Ammon's horn (tissue), 1 donor: Measurements from ENCODE around the gene ATG9A.
A peak's percentile ranks its signal among the peaks of the same experiment; 100 is the strongest.
"Not testable (repeated sequence)": the region's sequence is repeated elsewhere in the genome, so short reads cannot be mapped to it uniquely, and the experiment has no call there.

Experiments used
- DNase-seq: peaks from one replicate; pipeline ENCODE4 v3.0.0-alpha.2; 2016; ENCODE audit warnings: low spot score

ATG9A gene

DNA sequence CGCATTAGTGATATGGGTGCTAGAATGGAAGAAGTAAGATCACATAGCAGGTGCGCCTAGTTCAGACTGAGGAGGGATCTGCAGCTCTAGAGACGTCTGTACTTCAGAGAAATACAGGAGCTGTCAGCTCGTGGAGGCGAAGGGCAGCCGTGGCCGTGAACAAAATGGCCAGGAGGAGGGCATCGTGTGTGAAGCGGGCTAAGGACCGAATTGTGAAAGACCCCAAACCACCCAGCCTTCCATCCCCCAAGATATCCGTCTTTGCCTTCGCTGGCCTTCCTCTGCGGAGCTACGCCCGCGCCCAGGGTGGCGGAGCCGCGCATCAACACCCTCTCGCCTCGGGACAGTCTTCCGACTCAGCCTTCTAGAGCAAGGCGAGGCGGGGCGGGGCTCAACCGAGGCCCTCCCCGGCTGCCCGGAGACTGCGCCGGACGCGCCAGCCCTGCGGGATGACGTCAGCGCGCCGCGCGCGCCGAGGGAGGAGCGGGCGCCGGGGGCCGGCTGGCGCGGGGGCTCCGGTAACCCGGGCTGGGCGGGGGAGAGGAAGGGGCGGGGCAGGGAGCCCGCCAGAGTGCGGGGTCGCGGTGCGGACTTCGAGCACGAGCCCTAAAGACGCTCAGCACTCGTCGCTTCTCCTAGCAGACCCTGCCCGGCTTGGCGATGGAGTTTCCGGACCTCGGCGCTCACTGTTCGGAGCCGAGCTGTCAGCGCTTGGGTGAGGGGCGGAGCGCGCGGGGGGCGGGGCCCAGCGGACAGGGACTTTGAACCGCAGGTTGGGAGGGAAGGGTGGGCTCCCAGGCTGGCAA is 22.9 kb downstream of the ATG9A start, which contains the start of gene ZFAND2B:
ZFAND2B (plus strand) TSS at position 455 of the 806 bp plus-strand sequence; CDS start at position 661, 206 bp downstream.
- DNase-seq: peak; percentile 97

DNA sequence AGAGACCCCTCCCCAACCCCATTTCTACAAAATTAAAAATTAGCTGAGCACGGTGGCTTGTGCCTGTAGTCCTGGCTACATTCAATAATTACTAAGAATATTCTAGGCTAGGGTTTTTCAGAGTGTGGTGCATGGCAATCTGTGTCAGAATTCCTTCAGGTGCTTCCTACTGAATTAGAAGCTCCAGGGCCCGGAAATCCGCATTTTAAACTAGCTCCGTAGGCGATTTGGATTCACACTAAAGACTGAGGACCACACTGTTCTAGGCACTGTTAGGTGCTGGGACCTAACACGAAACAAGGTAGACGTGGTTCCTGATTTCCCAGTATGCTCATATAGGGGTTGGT is 23.5 kb downstream of the ATG9A start:
- no peak for DNase-seq

DNA sequence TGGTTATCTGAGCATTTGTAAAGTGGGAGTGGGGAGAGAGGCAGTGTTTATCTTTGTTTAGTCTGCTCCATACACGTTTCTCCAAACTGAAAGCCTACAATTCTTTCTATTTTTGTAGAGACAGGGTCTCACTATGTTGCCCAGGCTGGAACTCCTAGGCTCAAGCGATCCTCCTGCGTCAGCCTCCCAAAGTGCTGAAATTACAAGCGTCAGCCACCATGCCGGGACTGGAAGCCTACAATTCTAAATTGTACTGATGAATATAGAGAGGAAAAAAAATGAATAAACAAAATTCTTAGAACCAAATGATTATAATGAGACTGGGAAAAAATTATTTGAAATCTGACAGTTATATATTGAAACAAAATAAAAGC is 24.3 kb downstream of the ATG9A start:
- no peak for DNase-seq

DNA sequence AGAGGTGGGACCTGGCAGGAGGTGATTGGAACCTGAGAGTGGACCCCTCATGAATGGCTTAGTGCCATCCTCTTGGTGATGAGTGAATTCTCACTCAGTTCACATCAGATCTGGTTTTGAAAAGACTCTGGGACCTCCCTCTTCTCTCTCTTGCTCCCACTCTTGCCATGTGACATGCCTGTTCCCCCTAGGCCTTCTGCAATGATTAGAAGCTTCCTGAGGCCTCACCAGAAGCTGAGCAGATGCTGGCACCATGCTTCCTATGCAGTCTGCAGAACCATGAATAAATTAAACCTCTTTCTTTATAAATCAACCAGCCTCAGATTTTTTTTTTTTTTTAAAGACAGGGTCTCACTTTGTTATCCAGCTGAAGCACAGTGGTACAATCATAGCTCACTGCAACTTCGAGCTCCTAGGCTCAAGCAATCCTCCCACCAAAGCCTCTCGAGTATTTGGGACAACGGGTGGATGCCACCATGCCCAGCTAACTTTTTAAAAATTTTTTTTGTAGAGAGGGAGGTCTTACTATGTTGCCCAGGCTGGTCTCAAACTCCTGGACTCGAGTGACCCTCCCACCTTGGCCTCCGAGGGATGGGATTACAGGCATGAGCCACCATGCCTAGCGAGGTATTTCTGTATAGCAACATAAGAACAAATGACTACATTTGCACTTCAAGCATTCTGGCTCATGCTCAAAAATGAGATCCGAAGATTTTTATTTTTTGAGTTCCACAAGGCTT is 24.8 kb downstream of the ATG9A start:
- DNase-seq: no peak

DNA sequence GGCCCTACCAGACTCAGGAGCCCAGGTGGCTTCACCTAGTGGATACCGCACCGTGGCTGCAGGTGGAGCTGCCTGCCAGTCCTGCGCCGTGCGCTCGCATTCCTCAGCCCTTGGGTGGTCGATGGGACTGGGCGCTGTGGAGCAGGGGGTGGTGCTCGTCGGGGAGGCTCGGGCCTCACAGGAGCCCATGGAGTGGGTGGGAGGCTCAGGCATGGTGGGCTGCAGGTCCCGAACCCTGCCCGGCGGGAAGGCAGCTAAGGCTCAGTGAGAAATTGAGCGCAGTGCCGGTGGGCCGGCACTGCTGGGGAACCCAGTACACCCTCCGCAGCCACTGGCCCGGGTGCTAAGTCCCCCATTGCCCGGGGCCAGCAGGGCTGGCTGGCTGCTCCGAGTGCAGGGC is 28.1 kb downstream of the ATG9A start:
- DNase-seq: not testable (repeated sequence)

DNA sequence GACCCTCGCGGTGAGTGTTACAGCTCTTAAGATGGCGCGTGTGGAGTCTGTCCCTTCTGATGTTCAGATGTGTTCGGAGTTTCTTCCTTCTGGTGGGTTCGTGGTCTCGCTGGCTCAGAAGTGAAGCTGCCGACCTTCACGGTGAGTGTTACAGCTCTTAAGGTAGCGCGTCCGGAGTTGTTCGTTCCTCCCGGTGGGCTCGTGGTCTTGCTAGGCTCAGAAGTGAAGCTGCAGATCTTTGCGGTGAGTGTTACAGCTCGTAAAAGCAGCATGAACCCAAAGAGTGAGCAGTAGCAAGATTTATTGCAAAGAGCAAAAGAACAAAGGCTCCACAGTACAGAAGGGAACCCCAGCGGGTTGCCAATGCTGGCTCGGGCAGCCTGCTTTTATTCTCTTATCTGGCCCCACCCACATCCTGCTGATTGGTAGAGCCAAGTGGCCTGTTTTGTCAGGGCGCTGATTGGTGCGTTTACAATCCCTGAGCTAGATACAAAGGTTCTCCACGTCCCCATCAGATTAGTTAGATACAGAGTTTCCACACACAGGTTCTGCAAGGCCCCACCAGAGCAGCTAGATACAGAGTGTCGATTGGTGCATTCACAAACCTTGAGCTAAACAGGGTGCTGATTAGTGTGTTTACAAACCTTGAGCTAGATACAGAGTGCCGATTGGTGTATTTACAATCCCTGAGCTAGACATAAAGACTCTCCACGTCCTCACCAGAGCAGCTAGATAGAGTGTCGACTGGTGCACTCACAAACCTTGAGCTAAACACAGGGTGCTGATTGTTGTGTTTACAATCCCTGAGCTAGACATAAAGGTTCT is 28.7 kb downstream of the ATG9A start:
- not testable (repeated sequence) for DNase-seq

DNA sequence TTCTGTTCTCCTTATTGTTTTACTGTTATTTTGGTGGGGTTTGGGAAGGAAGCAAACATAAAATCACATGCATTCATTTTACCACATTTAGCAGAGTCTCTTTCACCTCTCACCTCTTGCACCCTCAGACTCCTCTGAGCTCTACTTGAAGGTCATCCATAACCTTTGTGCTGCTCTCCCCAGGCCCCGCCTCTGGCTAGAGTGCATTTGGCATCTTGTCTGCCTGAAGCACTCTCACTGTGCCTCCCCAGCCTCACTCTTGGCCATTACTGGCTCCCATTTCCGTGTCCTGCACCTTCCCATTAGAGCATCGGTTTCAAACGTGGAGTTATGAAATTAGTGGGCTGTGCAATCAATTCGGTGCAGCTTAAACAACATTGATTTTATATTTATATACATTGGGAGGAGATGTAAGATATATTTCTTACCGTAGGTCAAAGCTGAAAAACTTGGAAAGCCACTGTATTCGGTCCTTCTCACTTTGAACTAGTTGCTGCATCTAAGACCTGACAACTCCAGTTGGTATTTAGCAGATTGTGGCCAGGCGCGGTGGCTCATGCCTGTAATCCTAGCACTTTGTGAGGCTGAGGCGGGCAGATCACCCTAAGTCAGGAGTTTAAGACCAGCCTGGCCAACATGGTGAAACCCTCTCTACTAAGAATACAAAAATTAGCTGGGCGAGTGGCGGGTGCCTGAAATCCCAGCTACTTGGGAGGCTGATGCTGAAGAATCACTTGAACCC is 29.8 kb downstream of the ATG9A start:
- no peak for DNase-seq

DNA sequence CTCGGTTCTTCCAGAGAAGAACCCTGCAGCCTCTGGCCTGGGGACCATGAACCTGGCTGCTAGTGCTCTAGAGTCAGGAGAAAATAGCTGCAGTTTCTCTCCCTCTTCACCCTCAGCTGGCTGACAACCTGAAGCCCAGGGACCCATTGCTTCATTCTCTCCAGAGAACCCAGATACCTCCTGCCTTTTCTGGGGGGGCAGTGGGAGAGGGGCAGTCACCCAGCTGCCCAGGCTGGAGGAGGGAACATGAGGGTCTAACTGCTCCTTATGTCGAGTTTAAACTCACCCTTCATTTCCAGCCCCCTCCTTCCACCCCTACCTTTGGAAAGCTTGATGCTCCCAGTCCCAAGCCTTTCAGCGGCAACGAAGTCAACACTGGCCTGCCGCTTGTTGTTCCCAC is 30.5 kb downstream of the ATG9A start:
- DNase-seq: no peak

DNA sequence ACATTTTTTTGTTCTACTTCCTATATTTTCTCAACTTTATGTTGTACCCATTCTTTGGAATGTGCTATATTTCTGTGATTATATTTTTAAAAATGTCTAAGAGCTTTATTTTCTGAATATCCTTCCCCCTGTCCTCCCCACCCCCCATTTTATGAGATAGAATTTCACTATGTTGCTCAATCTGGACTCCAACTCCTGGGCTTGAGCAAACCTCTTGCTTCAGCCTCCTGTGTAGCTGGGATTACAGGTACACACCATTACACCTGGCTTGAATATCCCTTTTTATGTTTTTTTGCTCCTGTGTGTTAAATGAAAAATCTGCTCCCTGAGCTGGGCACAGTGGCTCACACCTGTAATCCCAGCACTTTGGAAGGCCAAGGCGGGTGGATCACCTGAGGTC is 32.0 kb downstream of the ATG9A start:
- DNase-seq: no peak

DNA sequence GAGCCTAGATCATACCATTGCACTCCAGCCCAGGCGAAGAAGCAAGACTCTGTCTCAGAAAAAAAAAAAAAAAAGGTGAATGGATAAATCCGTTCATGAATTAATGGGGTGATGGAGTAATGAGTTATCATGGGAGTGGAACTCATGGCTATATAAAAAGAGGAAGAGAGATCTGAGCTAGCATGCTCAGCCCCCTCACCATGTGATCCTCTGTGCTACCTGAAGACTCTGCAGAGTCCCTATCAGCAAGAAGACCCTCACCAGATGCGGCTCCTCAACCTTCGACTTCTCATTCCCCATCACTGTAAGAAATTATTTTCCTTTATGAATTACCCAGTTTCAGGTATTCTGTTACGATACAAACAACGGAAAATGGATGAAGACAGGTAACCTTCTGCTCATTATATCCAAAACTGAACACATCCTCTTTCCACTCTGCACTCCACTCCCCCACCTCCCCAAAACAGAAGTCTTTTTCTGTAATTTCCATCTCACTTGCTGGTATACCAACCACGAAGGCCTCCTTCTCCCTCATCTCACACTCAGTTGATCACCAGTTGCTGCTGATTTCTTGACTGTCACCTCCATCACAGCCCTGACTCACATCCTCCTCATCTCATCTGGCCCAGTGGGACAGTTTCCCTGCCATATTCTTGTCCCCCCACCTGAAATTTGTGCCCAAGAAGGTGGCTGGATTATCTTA is 42.5 kb downstream of the ATG9A start:
- DNase-seq: no peak

DNA sequence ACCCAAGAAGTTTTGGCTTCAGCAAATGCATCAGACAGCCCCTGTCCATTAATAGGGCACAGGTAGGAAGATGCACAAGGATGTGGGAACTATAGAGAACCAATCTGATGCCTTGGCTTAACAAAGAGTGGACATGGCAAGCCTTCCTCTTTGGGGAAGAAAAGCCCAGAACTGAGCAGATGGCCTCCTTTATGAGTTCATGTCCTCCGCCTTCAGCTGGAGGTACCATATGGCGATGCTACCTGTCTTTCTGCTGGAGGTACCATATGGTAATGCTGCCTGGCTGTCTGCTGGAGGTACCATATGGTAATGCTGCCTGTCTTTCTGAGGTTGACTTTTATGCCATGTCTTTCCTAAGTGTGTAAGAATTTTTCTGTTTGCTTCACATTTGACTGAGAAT is 45.3 kb downstream of the ATG9A start:
- no peak for DNase-seq

DNA sequence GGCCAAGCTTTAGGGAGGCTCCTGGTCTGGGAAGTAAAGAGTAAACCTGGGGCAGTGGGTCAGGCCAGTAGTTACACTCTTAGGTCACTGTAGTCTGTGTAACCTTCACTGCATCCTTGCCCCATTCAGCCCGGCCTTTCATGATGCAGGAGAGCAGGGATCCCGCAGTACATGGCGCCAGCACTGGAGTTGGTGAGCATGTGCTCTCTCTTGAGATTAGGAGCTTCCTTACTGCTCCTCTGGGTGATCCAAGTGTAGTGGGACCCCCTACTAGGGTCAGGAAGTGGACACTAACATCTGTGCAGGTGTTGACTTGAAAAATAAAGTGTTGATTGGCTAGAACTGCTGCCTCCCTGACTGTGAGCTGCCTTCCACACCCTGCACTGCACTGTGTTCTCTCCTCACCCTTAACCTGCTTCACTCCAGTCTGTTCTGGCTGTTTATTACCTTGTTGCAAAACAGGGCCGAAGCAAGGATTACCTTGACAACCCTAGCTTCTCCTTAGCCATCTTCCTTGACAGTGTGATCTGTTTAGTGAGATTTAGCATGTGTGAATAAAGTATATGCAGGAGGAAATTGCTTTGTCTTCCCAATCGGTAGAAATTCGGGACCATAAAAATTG is 46.2 kb downstream of the ATG9A start:
- DNase-seq: no peak

DNA sequence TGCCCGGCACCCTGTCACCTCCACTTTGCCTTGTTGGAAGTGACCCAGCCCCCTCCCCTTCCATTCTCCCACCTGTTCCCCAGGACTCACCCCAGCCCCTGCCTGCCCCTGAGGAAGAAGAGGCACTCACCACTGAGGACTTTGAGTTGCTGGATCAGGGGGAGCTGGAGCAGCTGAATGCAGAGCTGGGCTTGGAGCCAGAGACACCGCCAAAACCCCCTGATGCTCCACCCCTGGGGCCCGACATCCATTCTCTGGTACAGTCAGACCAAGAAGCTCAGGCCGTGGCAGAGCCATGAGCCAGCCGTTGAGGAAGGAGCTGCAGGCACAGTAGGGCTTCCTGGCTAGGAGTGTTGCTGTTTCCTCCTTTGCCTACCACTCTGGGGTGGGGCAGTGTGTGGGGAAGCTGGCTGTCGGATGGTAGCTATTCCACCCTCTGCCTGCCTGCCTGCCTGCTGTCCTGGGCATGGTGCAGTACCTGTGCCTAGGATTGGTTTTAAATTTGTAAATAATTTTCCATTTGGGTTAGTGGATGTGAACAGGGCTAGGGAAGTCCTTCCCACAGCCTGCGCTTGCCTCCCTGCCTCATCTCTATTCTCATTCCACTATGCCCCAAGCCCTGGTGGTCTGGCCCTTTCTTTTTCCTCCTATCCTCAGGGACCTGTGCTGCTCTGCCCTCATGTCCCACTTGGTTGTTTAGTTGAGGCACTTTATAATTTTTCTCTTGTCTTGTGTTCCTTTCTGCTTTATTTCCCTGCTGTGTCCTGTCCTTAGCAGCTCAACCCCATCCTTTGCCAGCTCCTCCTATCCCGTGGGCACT is 46.9 kb downstream of the ATG9A start:
- no peak for DNase-seq

DNA sequence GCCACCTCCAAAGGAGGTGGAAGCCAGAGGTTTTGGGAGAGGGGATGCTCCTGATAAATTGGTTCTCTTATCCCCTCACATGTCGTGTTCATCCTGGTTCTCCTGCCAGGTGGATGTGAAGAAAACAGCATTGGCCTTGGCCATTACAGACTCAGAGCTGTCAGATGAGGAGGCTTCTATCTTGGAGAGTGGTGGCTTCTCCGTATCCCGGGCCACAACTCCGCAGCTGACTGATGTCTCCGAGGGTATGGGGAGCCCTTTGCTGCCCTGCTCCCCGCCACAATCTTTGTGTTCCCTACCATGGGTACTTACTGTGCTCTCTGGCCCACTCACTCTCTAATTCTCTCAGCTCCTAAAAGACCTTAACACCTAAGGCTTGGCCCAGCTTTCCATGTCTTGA is 47.9 kb downstream of the ATG9A start:
- no peak for DNase-seq

DNA sequence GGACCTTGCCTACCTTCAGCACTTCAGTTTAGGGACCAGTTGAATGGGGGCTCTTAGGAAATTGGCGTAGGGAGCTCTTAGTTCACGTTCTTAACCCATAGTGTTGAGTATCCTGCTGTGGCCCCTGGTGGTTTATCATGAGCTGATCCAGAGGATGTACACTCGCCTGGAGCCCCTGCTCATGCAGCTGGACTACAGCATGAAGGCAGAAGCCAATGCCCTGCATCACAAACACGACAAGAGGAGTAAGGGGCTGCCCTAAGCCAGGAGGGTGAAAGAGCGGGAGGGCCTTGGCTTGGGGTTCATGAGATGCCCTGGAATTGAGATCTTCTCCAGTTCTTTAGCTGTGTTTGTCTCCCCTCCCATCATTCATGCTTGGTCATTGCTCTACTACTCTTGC is 48.5 kb downstream of the ATG9A start:
- DNase-seq: no peak

DNA sequence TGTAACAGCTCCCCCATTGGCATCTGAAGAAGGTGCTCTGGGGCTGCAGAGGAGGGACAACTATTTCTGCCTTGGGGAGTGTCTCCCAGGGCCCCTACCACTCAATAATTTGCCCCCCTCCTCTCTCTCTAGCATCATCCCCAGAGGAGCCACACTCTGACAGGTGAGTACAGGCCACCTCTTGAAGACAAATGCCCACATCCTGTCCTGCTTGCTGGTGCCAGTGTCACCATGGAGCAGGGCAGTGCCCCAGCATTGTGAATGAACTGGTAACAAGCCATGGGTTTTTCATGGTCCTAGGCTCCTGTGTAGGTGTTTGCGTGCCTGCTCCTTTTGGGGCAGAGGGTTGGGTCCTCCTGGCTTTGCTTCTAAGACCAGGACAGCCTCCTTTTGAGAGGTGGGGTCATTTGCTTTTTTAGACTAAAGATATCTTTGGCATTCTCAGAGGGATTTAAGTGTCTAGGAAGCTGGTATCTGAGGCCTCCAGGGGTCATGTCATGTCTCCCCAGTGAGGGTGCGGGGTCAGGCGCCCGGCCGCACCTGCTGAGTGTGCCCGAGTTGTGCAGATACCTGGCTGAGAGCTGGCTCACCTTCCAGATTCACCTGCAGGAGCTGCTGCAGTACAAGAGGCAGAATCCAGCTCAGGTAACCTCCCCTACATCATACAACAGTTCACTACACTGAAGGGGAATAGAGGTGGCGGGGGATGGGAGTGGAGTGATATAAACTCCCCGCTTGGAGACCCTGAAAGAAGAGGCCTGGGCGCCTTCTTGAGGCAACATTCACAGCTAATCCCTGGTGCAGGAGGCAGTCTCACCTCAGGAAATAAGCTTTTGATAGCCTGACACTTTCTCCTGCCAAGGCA is 49.6 kb downstream of the ATG9A start:
- DNase-seq: no peak

DNA sequence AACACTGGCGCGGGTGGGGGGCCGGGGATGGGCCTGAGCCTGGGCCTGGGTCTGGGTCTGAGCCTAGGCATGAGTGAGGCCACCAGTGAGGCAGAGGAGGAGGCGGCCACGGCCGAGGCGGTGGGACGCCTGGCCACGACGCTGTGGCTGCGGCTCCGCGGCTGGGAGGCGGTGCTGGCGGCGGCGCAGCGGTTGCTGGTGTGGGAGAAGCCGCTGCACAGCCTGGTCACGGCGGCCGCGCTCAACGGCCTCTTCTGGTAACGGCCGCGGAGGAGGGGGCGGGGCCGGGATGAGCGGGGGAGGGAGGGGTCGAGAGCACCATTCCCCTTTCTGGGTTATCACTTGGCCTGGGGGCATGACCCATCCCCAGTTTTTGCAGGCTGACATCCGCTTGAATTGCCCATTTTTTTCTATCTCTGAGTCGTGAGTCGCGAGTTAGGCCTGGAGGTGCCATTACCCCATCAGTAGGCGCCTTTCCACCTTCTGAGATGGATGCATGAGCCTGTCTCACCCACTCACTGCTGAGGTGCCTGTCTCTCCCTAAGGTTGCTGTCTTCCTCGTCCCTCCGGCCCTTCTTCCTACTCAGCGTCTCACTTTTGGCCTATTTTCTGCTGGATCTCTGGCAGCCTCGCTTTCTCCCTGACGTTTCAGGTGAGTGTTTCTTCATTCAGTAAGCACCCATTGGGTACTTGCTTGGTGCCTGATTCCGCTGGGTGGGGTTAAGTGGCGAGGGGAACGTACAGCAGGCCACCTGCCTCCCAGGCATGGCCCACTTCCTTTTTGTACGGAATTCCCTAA is 50.9 kb downstream of the ATG9A start:
- DNase-seq: no peak
